GM12874 (cell line): ENCODE measurements around the gene CCBE1.

Experiments used
- CTCF ChIP-seq: IDR thresholded peaks from 2 replicates; pipeline ENCODE4 v1.5.1; 2011; ENCODE audit warnings: low read depth, mild to moderate bottlenecking, control low read depth, low read length, moderate library complexity; ENCODE audit not compliant: insufficient read depth

Gene CCBE1

GRCh38 chr18:59690186-59690982, 6.8 kb downstream of the CCBE1 start:
- TF ChIP-seq CTCF, result no peak

- TF ChIP-seq CTCF, result no peak
Measured at GRCh38 chr18:59689756-59690155, 7.5 kb downstream of the CCBE1 start.

- TF ChIP-seq CTCF, result no peak
Measured at GRCh38 chr18:59686260-59686659, 11.0 kb downstream of the CCBE1 start.

GRCh38 chr18:59685501-59685900, 11.7 kb downstream of the CCBE1 start:
- TF ChIP-seq CTCF, result no peak

- no peak for TF ChIP-seq CTCF
Measured at GRCh38 chr18:59684777-59685176, 12.4 kb downstream of the CCBE1 start.

GRCh38 chr18:59681521-59682004, 15.7 kb downstream of the CCBE1 start:
- TF ChIP-seq CTCF, result no peak

GRCh38 chr18:59681051-59681450, 16.2 kb downstream of the CCBE1 start:
- TF ChIP-seq CTCF, result no peak

- TF ChIP-seq CTCF, result no peak
Measured at GRCh38 chr18:59675346-59675745, 21.9 kb downstream of the CCBE1 start.
